Glomerular visceral epithelial cell (primary cell): ENCODE results near the gene BTBD6.
"Not testable (repeated sequence)": the region's sequence is repeated elsewhere in the genome, so short reads cannot be mapped to it uniquely, and the experiment has no call there.

Experiments
- DNase-seq: peaks from one replicate; pipeline ENCODE4 v3.0.0-alpha.2; 2016; ENCODE audit errors: extremely low spot score

The BTBD6 gene

DNA sequence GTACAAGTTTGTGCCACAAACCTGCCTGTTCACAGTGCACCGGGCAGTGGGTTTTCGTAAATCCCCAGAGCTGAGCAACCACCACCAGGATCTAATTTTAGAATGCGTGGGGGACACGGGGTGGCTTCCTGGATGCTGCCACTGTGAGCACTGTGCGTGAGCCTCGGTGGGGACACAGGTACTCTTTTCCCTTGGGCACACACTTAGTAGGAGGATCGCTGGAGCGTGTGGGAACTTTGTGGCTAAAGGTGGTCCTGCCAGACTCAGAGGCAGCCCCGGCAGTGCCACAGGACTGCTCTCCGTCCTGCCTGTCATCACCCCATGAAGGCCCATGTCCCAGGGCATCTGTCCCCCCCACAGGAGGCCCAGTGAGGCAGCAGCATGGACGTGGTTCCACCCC lies 21.1 kb downstream of the BTBD6 start:
- no peak for DNase-seq

DNA sequence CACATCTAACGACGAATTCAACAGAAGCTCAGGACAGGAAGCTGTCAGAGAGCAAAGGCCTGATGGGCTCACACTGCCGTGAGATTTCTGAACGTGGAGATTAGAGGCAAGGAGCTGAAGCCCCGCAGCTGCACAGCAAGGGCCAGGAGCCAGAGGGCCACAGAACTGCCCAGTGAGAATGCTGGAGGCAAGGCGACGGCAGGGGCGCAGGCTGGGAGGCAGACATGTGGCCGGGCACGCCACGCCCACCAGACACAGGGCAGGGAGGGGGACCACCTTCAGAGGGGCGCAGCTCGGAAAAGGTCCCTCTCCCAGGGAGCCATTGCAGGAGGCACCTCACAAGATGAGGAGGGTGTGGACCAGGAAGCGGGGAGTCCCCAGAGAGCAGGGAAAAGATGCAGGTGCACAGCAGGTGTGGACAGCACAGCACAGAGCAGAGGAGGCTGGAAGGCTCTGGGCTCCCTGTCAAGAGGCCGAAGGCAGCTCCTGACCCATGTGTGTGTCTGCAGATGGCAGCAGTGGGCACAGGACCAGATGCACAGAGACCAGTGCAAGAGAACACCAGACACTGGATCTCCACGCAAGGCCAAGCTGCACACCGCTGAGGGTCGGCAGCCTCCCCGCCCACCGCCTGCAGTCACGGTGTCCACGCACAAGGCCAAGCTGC lies 23.0 kb downstream of the BTBD6 start:
- no peak for DNase-seq

DNA sequence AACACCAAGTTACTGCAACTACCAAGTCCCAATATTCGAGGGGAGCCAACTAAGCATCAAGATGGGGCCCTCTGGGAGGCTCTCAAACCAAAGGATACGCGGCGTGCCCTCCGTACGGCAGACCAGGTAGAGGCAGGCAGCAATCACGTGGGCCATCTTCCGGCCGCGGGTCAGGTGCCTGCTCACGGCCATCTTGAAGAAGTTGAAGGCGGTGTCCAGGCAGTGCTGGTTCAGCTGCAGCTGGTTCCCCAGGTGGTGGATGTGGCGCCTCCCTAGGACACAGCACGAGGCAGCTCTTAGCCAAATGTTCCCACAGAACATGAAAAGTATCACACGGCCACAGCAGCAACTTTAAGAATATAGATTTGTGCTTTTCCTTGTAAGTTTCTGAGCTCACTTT lies 24.3 kb downstream of the BTBD6 start:
- DNase-seq: no peak

DNA sequence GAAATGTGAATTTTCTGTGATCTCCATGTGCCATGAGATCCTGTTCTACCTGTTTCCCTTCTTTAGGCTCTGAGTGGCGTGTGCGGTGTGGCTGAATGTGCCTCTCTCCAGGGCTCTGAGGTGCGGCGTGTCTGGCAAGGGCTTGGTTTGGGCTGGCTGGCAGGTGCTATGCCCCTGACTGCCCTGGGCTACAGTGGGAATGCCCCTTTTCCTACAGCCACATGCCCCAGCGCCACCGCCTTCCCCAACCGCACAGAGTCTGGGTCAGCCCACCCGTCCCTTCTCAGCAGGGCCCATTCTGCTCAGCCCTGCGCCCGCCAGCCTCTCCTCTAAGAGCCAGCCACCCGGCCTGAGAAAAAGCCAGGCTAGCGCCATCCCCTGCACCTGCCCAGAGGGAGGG lies 24.7 kb downstream of the BTBD6 start:
- no peak for DNase-seq

DNA sequence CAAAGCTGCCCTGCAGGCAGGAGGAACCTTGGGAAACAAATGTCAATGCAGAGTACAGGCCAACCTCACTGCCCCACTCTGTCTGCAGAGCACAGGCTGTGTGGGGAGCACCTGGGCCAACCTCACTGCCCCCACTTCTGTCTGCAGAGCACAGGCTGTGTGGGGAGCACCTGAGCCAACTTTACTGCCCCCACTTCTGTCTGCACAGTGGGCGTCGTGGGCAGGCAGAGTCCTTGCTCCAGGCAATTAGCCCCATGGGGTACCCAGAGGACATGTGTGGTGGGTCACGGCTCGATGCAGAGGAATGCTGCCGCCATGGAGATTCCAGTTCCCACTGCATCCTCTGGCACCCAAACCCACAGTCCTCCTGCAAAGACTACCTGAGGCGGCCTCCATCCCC lies 26.3 kb downstream of the BTBD6 start:
- DNase-seq: no peak

DNA sequence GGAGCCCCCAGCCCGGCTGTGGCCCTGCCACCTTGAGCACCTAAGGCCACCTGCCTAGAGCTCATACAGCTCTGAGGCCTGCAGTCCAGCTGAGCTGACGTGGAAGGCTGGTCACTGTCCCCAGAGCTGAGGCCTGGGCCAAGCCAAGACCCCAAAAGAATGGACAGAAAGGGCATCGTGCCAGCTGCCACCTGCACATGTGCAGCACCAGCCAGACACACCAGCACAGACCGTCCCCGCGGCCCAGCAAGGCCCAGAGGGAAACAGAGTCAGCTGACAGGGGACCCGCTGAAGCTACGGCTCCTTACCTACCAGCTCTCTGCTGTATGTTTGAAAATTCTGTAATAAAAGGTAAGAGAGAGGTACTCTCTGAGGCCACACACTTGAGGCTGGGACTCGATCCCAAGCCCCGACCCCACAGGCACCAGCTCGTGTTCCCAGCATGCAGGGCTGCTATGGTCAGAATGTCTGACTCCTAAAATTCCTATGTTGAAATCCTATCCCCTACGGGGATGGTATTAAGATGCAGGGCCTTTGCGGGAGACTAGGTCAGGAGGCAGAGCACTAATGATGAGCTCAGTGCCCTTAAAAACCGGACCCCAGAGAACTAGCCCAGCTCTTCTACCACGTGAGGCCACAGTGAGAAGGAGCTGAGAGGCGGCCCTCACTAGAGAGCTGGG lies 27.1 kb downstream of the BTBD6 start:
- DNase-seq: no peak

DNA sequence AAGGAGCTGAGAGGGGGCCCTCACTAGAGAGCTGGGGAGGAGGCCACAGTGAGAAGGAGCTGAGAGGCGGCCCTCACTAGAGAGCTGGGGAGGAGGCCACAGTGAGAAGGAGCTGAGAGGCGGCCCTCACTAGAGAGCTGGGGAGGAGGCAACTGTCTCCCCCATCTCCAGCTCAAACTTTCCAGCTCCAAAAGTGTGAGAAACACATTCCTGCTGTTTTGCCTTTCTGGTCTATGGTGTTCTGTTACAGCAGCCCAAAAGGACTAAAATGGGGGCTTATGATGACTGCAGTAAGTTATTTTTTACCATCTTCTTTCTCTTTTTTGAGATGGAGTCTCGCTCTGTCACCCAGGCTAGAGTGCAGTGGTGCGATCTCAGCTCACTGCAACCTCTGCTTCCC lies 29.1 kb downstream of the BTBD6 start:
- not testable (repeated sequence) for DNase-seq

DNA sequence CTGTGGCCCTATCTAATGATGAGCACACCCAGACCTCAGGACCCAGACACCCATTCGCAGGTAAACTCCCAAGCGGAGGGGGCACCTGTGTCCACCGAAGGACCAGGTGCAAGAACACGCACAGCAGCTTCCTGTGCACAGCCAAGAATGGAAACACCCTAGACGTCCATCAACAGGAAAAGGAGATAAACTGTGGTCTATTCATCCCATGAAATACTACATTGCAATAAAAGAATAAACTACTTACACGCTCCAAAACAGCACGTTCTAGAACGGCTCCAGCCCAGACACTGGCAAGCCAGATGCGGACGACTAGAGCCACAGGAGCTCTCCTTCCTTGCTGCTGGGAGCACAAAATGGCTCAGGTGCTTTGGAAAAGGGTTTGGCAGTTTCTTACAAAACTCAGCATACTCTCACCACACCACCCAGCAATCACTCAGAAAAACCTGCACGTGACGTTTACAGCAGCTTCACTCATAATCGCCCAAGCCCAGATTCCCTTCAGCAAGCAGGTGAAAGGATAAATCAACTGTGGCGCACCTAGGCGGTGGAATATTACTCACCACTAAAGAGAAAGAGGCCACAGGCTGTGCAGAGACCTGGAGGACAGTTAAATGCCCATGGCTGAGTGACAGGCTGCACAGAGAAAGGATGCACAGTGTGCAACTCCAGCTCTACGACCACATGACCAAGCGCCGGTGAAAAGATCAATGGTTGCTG lies 31.5 kb downstream of the BTBD6 start:
- DNase-seq: no peak

DNA sequence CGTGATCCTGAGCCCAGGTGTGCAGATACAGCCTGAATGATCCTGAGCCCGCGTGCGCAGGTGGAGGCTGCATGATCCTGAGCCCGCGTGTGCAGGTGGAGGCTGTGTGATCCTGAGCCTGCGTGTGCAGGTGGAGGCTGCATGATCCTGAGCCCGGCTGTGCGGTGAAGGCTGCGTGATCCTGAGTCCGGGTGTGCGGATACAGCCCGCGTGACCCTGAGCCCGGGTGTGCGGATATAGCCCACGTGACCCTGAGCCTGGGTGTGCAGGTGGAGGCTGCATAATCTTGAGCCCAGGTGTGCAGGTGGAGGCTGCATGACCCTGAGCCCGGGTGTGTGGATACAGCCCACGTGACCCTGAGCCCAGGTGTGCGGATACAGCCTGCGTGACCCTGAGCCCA lies 32.2 kb downstream of the BTBD6 start:
- no peak for DNase-seq

DNA sequence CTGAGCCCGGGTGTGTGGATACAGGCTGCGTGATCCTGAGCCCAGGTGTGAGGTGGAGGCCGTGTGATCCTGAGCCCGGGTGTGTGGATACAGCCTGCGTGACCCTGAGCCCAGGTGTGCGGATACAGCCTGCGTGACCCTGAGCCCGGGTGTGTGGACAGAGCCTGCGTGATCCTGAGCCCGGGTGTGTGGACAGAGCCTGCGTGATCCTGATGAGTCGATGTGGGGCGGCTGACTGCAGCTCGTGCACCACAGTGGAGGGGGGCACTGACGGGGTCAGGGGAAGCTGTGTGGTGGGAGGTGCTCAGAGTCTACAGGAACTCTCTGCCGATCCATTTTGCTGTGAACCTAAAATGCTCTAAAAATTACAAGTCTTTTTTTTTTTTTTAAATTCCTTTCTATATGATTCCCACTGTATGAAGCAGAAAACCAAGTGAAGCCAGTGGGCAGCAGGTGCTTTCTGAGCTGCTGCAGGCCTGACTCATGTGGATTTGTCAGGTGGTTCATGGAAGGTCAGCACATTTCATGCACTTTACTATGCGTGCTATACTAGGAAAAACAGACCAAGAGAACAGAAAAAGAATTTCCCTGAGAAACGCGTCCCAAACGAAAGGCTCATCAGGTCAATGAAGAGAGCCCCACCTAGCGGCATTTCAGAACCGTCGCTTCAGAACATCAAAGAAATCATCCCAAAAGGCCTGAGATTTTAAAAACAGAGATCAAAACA lies 33.2 kb downstream of the BTBD6 start:
- DNase-seq: peak; percentile 73

DNA sequence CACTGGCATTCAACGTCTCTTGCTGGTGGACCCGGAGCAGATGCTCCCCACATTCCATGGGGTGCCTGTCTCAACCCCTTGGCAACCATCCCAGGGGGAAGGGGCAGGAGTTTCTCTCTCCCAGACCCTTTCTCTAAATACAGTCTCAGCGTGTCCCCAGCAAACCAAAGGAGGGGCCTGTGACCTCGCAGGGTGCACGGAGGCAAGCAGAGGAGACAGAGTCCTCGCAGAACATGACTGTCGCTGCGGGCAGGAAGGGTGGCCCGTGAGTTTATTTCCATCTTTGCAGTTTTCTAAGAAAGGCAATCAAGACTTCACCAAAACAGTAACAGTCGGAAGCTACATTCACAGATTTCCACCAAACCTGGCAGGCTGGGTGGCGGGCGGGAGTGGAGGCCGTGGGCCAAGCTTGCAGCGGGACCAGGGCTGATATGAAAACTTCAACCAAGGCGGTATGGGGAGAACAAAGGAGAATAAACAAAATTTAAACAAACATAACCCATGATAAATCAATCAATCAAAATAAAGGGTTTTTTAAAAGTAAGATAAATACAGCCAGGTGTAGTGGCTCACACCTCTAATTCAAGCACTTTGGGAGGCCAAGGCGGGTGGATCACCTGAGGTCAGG lies 33.9 kb downstream of the BTBD6 start:
- no peak for DNase-seq

DNA sequence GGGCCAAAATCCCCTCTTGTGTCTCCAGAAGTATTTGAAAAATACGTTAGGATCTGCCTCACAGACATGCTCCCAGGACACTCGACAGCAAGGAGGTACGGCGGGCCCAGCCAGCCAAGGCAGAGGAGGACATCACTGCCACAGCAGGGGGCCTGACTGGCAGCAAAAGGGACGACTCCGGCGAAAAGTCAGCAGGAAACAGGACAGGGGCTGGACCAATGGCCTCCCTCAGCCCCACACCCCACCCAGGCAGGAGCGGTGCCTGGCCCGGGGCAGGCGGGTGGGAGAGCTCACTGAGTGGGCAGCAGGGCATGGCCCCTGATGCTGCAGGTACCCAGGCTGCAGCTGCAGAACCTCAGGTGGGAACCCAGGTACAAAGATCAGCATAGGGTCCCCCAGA lies 34.7 kb downstream of the BTBD6 start:
- no peak for DNase-seq

DNA sequence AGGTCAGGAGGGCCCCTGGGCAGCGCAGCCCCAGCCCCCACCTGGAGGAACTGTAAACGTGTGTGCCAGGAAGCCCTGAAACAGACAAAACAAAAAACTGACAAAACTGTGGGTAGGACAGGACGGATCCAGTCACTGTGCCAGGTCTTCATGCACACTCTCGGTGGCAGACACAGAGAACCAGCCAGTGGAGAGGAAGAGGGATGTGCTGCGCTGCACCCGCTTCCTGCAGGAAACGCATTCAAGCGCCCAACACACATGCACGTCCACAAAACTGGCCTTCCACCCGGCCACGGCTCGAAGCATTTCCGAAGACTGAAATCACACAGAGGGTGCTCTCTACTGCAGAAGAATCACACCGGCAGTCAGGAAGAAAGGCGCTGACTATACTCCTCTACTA lies 35.6 kb downstream of the BTBD6 start:
- DNase-seq: no peak

DNA sequence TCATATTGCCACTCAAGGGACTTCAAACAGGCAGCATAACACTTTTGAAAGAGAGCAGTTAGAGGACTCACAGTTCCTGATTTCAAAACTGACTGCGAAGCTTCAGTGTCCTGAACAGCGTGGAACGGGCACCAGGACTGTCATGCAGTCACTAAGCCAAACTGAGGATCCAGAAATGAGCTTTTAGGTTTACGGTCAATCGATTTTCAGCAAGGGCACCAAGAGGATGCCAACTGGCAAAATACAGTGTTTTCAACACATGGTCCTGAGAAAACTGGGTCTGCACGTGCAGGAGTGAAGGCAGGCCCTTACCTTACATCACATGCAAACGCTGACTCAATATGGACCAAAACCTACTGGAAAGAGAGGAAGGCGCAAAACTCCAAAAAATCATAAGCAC lies 36.8 kb downstream of the BTBD6 start:
- no peak for DNase-seq

DNA sequence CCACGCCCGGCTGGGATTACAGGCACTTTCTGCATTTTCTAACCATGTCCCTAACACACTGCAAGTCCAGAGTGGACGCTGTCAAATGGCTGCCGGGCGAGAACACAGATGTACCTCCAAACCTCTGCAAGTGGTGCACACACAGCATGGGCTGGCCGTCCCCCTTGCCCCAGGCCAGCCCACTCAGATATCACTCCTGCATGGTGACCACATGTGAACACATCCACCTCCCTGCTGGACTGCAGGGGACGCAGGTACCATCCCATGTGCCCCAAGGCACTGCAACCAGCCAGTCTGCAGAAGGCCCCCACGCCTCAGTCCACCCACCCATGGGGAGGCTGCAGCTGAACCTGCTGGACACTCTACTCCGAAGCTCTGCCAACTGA lies 38.4 kb downstream of the BTBD6 start:
- DNase-seq: no peak

DNA sequence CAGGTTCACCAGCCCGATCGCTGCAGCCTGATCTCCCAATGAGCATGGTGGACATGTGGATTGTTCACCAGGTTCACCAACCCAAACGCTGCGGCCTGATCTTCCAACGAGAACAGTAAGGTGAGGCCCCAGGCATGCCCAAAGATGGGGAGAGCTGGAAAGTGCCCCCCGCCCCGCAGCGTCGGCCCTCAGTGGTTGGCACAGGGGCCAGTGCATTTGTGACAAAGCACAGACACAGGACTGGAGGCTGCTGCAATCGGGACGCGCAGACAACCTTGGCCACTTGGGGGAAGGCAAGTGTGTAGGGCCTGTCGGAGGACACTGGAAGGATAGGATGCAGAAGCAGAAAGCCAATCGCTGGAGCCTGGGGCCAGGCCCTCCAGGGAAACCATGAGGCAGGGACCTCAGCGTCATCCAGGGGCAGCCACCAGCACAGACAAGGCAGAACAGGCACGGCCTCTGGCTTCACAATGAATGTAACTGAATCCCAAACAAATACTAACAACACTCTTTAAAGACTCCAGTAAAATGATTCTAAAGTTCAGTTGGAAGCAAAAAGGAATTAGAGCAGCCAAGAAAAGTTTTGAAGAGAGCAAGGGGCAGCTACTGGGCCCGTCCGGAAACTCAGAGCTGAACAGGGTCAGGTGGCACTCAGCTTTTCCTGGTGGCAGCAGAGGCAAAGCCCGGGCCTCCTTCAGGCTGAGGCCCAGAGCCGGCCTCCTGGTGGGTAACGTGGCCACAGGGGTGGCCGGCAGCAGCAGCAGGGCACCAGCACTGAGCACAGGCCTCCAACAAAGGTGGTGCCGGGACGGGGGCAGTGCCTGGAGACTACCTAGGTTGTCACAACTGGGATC lies 39.1 kb downstream of the BTBD6 start:
- no peak for DNase-seq

DNA sequence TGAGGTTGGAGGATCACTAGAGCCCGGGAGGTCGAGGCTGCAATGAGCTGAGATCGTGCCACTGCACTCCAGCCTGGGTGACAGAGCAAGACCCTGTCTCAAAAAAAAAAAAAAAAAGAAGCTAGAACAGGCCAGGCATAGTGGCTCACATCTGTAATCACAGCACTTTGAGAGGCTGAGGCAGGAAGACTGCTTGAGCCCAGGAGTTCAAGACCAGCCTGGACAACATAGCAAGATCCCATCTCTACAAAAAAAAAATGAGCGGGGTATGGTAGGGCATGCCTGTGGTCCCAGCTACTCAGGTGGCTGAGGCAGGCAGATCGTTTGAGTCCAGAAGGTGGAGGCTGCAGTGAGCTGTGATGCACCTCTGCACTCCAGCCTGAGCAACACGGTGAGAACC lies 40.6 kb downstream of the BTBD6 start:
- not testable (repeated sequence) for DNase-seq

DNA sequence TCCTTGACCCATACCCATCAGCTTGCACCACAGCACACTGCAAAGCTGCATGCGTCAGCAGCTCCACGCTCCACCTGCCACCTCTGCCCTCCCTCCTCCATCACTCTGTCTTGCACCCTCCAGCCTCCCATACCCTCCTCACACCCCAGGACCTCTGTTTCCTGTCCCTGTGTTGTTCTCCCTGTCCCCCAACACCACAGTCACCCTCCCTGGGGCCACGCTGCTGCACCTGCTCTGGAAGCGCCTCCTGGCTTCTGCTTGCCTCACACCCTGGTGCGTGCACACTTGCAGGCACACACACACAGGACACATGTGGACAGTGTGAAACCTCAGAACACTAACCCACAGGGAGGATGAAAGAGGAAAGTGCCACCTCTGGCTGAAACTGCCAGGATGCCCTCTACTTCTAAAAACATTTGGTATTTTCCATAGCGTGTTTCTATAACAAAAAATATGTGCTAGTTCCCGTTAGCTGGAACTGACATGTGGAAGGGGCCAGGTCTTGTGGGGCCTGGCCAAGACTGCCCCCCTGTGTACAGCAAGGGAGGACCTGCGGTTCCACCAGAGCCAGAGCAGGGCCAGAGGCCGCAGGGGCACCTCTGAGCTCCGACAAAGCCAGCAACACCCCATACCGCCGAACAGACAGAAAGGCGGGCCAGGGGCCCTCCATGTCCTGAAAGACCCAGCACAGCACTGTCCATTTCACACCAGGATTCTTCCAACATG lies 42.5 kb downstream of the BTBD6 start:
- DNase-seq: no peak

DNA sequence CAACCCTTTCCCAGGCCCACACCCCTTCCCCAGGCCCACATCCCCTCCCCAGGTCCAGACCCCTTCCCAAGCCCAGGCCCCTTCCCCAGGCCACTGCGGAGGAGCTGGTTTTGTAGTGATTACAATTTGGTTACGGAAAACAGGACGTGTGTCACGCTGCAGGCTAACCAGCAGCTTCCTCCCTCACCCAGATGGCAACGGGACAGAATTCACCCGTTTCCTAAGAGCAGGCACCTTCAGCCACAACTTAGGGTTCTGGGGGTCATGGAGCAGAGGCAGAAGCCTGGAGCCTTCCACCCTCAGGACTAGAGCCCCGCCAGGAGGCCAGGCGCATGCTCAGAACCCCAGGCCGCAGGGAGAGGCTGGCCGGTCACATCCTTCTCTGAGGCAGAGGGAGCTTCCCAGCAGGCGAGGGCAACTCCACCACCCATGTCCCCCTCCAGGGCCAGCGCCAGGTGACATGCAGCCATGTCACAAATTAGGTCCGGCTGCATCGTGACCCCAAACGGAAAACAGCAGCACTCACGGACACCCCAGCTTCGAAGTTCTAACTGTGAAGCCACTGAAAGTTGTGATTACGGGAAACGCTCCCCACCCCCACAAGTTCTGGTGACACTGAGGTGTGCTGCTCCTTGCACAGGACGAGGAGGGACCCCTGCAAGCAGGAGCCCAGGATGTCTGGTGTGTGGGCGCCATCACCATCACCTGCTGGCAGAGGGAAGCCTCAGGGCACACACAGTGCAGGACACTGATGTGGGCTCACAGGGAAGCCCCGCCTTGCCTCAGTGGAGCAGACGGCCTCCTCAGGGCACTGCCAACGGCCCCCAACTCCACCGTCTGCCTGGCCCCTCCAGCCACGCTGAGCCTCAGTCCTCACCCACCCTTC lies 44.7 kb downstream of the BTBD6 start:
- no peak for DNase-seq
